HG03045 (cell line): ENCODE results near the gene SF3A1.
A peak's percentile ranks its signal among the peaks of the same experiment; 100 is the strongest.

ENCODE experiments used
- ATAC-seq: cut with Tn5 transposase; IDR thresholded peaks from one replicate; pipeline ENCODE4 v1.9.1; 2021; ENCODE audit warnings: mild to moderate bottlenecking, moderate library complexity; ENCODE audit not compliant: unreplicated experiment

The SF3A1 gene

GRCh38 chr22:30289141-30289979 lies 67.3 kb downstream of the SF3A1 start, which contains the start of gene CASTOR1:
Gene CASTOR1 (minus strand): TSS chr22:30289505. CDS start chr22:30289497, 8 bp downstream.
- ATAC-seq: peak; percentile 70

- no peak for ATAC-seq
These were observed 68.1 kb downstream of the SF3A1 start for GRCh38 chr22:30288419-30289140.

GRCh38 chr22:30287648-30288418 lies 68.9 kb downstream of the SF3A1 start:
- ATAC-seq: no peak

- no peak for ATAC-seq
These were observed 69.7 kb downstream of the SF3A1 start for GRCh38 chr22:30286813-30287647.

- no peak for ATAC-seq
These were observed 70.4 kb downstream of the SF3A1 start for GRCh38 chr22:30286331-30286730.

- ATAC-seq: no peak
These were observed 70.9 kb downstream of the SF3A1 start for GRCh38 chr22:30285846-30286200.

- no peak for ATAC-seq
These were observed 71.4 kb downstream of the SF3A1 start for GRCh38 chr22:30285176-30285845.

GRCh38 chr22:30284666-30285065 lies 72.0 kb downstream of the SF3A1 start:
- ATAC-seq: no peak

- ATAC-seq: no peak
These were observed 72.5 kb downstream of the SF3A1 start for GRCh38 chr22:30284172-30284571.

- no peak for ATAC-seq
These were observed 73.4 kb downstream of the SF3A1 start for GRCh38 chr22:30283342-30283741.

- no peak for ATAC-seq
These were observed 74.1 kb downstream of the SF3A1 start for GRCh38 chr22:30282616-30283046.
